MM.1S (cell line): ENCODE measurements around the gene KCNJ12.
"Not testable (repeated sequence)": the region's sequence is repeated elsewhere in the genome, so short reads cannot be mapped to it uniquely, and the experiment has no call there.

Source experiments
- CTCF ChIP-seq: fragments of 300-600 bp; sonication (generic); IDR thresholded peaks from 2 replicates; pipeline ENCODE4 v1.5.1; 2016; ENCODE audit warnings: antibody characterized with exemption, low read length, mixed read lengths
- EZH2 ChIP-seq: fragments of 300-600 bp; sonication (generic); optimal IDR thresholded peaks from 2 replicates; pipeline ENCODE3; 2017; ENCODE audit warnings: low read depth, mild to moderate bottlenecking, antibody characterized with exemption, low read length, mixed read lengths

DNA sequence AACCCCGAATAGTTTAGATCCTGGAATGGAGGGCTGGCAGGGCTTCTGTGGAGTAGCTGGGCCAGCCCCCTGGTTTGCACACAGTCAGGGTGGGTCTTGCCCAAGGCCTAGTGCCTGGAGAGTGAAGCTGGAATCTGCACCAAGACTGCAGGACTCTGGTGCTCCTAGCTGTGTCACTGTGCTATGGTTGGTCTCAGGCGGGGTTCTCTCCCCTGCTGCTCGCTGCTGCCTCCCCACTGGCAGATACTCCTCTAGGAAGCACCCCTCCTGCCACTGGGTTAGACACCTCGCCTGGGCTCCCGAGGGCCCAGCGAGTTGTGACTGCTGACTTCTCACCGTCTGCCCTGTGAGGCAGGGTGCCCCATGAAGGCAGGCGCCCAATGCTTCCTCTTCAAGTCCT lies 27.9 kb downstream of the KCNJ12 start:
- not testable (repeated sequence) for TF ChIP-seq CTCF, EZH2
